GM12891 (cell line): ENCODE data around the gene HNRNPLL.

Experiments used
- POLR2A ChIP-seq: IDR thresholded peaks from 2 replicates; pipeline ENCODE4 v1.6.1; 2011; ENCODE audit warnings: low read depth, low read length, control low read depth
- POLR2AphosphoS5 ChIP-seq: IDR thresholded peaks from 2 replicates; pipeline ENCODE4 v1.6.1; 2011; ENCODE audit warnings: low read depth, low read length, control low read depth
- SPI1 ChIP-seq: IDR thresholded peaks from 2 replicates; pipeline ENCODE4 v1.6.1; 2011; ENCODE audit warnings: low read depth, low read length, control low read depth

DNA sequence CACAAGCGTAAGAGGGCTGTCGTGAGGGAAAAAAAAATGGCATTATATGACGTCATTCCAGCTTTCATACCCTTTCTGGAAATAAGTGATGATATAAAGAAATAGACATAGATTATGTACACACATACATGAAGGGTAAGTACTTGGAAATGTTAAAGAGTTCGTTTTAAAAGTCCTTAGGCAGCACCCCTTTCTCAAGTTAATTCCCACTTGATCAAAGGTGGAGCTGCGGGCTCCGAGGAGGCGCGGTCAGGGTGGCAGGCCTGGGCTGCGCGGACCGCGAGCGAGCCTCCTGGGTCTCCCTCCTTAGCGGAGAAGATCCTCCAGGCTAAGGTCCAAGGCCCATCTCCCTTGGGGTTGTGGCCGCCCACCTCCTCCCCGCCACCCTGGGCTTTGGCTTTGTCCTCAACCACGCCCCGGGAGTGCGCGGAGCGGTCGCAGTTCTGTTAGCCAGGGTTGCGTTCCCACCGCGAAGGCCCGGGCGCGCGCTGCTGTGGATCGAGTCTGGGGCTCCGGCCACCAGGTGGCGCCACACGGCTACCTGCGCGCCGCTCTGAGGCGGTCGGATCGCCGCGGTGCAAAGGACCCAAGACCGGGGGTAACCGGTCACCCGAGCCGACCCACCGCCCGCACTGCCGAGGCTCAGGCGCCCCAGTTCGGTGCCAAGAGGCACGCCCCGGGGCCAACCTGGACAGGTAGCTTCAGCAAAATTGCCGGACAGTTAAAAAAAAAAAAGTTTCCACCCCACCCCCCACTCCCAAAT, 66.8 kb downstream of the HNRNPLL start:
- no peak for TF ChIP-seq POLR2A
- no peak for TF ChIP-seq POLR2AphosphoS5
- no peak for TF ChIP-seq SPI1
